RWPE1 (cell line): Measurements from ENCODE around the gene DACH1.

Source experiments
- CTCF ChIA-PET: fragments of 350-600 bp; sonication (Branson Sonifier 250); formaldehyde crosslinking; extraction: SDS; loops from one replicate; lab custom pipeline; 2021; lab: Yijun Ruan, JAX
- POLR2A ChIA-PET: fragments of 400-600 bp; formaldehyde crosslinking; extraction: SDS; loops from one replicate; lab custom pipeline; 2020; ENCODE audit warnings: antibody characterized with exemption; ENCODE audit not compliant: low non-redundant PET; lab: Yijun Ruan, JAX
- DNase-seq: peaks from one replicate; pipeline ENCODE4 v3.0.0; 2012; ENCODE audit warnings: low spot score
- H3K27ac ChIP-seq: fragments of 450-650 bp; 2 replicates; pipeline ENCODE4 v1.5.1; 2017
- TF ChIP-seq, protein P1 (sequence below): fragments of 450-650 bp; conservative IDR thresholded peaks from 2 replicates; pipeline ENCODE4 v1.5.1; 2017; ENCODE audit warnings: low read depth, mild to moderate bottlenecking

Gene DACH1

GRCh38 chr13:71621174-71622124 lies 245.6 kb downstream of the DACH1 start:
- no peak overlapping the region for H3K27ac ChIP-seq
- TF ChIP-seq, protein P1, sequence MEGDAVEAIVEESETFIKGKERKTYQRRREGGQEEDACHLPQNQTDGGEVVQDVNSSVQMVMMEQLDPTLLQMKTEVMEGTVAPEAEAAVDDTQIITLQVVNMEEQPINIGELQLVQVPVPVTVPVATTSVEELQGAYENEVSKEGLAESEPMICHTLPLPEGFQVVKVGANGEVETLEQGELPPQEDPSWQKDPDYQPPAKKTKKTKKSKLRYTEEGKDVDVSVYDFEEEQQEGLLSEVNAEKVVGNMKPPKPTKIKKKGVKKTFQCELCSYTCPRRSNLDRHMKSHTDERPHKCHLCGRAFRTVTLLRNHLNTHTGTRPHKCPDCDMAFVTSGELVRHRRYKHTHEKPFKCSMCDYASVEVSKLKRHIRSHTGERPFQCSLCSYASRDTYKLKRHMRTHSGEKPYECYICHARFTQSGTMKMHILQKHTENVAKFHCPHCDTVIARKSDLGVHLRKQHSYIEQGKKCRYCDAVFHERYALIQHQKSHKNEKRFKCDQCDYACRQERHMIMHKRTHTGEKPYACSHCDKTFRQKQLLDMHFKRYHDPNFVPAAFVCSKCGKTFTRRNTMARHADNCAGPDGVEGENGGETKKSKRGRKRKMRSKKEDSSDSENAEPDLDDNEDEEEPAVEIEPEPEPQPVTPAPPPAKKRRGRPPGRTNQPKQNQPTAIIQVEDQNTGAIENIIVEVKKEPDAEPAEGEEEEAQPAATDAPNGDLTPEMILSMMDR: no peak
- CTCF ChIA-PET: no interaction called here
- DNase-seq: no peak
- POLR2A ChIA-PET: no interaction called here

- CTCF ChIA-PET: no interaction called here
- H3K27ac ChIP-seq: no peak overlapping the region
- POLR2A ChIA-PET: no interaction called here
- no peak for DNase-seq
- TF ChIP-seq, protein P1: no peak
Observed at GRCh38 chr13:71619096-71619495, 247.9 kb downstream of the DACH1 start.

DNA sequence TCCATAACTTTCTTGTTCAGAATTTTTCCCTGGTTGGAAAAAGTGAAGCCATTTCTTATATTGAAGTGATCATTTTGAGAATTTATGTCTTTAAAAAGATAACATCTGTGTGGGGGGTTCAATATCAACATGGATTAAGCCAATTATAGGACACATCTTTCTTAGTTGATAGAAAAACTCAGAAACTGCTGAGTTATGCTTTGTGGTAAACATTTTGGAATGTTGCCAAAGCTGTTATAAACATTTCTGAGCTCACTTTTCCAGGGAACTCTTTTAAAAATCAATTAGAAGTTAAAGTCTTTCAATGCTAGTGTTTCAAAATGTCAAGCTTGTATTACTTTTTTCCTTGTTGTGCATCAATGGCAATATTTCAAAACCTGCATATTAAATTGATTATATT lies 248.8 kb downstream of the DACH1 start:
- no peak overlapping the region for H3K27ac ChIP-seq
- ChIA-PET CTCF (no interaction called here), POLR2A (no interaction called here)
- TF ChIP-seq, protein P1: no peak
- DNase-seq: no peak

DNA sequence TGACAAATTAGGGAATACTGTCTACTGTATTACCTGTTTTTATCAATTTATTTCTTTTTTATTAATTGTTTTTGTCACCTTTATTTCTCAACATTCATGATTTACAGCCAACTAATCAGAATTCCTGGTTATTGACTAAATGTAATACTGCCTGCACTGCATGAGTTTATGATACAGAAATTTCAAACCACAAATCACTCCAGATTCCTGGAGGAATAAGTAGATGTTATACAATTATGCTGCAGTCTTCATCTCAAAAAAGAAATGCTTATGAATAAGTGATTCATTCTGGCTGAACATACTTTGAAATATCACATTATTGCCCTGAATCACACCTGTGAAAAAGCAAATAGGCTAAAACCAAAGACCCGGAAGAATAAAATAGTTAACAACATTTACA lies 249.7 kb downstream of the DACH1 start:
- ChIA-PET POLR2A (no interaction called here), CTCF (no interaction called here)
- H3K27ac ChIP-seq: no peak overlapping the region
- DNase-seq: no peak
- TF ChIP-seq, protein P1: no peak

DNA sequence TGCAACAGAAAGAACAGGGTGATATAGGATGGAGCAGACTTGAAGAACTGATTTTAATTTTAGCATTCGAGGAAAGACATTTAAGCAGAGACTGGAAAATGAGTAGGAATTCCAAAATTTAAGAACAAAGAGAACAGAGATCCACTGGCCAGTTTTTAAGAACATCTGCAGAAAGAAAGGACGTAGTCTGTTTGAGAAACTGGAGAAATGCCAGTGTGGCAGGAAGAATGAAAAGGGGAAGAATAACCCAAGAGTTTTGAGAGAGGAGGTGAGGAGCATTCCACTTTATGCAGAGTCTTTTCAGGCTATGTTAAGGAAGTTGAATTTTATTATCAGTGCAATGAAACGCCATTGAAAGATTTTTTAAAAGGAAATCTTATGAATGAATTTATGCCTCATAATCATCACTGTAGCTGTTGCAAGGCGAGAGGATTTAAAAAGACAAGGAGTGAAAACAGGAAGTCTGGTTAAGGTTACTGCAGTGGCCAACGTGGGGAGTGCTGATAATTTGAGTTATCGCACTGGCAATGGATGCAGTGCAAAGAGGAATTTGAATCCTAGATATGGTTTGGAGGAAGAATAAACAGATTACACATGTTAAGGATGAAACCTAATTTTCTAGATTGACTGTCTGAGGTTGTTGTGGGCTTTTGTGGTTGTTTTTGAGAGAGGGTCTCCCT lies 253.8 kb downstream of the DACH1 start:
- no peak for DNase-seq
- ChIA-PET CTCF (interaction anchor here (0.6 kb wide), 1 partner anchor 124 kb away, joined by 6 read pairs; no protein-coding TSS in a partner anchor), POLR2A (no interaction called here)
- TF ChIP-seq, protein P1: no peak
- no peak overlapping the region for H3K27ac ChIP-seq

- no peak overlapping the region for H3K27ac ChIP-seq
- TF ChIP-seq, protein P1: no peak
- no peak for DNase-seq
- ChIA-PET CTCF (no interaction called here), POLR2A (no interaction called here)
Observed at GRCh38 chr13:71611292-71611691, 255.7 kb downstream of the DACH1 start.
